ENCODE data around the gene GSTA4. TPM values are rescaled to one million over a fixed set of nuclear protein-coding genes. Genes with fewer than 3 reads are reported as not detected.
"Not testable (repeated sequence)": the region's sequence is repeated elsewhere in the genome, so short reads cannot be mapped to it uniquely, and the experiment has no call there.

Gene GSTA4
- polyA plus RNA-seq, 1 donor: 93.6 TPM

DNA sequence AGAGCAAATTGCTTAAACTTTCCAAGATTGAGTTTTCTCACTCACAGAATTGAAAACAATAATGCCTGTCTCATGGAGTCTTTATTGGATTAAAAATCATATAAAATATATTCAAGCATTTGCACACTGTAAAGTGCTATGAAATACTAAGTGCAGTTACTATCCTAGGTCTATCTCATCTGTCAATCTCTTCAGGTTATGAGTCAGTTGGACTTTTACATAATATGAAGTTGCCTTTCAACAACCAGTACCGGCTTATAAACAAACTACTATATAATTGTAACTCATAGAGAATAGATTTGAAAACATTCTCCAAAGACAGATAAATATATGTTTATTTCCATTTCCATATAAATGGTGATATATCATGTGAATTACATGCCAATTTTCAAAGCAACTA lies 20.4 kb upstream of the GSTA4 start:
- Histone ChIP-seq H3K36me3 (ENCODE audit: control insufficient read depth, insufficient read depth, low read length) (peaks cover 69% of the 10 kb centered on the region), H3K4me3 (ENCODE audit: low read length) (no peak overlapping the region), H3K4me1 (ENCODE audit: control insufficient read depth, insufficient read depth, low read length) (peaks cover 55% of the 10 kb centered on the region), H3K27ac (ENCODE audit: low read length) (peak overlapping the region; percentile 82), H3K27me3 (ENCODE audit: control insufficient read depth, insufficient read depth, low read length) (no peaks in the 10 kb centered on the region), H3K9me3 (ENCODE audit: control insufficient read depth, low read depth, low read length) (no peaks in the 10 kb centered on the region)
- 44% methylated on average over 1 of the region's 1 CpG for WGBS (ENCODE audit: insufficient coverage, low lambda C conversion rate)
- no peak for DNase-seq

DNA sequence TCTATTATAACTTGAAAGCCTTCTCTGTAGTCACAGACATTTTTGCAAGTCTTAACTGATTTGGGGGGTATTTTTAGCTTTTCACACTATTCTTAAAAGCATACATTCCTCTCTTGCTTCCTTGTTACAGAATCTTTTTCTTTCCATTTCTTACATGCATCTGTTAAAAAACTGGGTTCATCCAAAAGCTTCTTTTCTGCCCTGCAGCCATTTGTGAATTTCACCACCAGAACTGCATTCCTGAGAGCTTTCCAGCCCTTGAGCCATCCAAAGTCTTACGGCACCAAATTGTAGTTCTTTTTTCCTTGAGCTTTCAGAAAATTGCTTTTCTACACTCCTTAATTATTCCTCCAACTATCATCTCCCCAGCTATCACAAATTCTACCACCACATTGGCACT lies 19.7 kb upstream of the GSTA4 start:
- Histone ChIP-seq H3K9me3 (ENCODE audit: control insufficient read depth, low read depth, low read length) (no peaks in the 10 kb centered on the region), H3K4me3 (ENCODE audit: low read length) (no peak overlapping the region), H3K27ac (ENCODE audit: low read length) (peak overlapping the region; percentile 82), H3K36me3 (ENCODE audit: control insufficient read depth, insufficient read depth, low read length) (peaks cover 76% of the 10 kb centered on the region), H3K27me3 (ENCODE audit: control insufficient read depth, insufficient read depth, low read length) (no peaks in the 10 kb centered on the region), H3K4me1 (ENCODE audit: control insufficient read depth, insufficient read depth, low read length) (peaks cover 56% of the 10 kb centered on the region)
- WGBS (ENCODE audit: insufficient coverage, low lambda C conversion rate): 100% methylated on average over 1 of the region's 1 CpG
- no peak for DNase-seq

DNA sequence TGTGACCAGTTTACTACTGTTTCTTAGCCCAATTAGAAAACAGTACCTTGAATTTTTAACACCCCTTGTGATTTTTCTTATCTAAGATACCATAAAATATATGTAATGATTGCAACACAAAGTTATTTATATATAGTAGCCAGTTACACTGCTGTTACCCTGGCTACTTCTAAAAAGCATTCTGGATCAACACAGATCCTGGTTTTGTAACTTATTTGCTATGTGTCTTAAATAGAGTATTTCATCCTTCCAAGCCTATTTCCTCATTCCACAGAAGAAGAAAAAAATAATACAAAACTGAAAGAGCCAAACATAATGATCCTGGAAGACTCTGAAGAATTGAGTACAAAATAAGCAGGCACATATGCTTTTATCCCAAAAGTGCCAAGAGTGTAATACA lies 19.0 kb upstream of the GSTA4 start:
- H3K36me3 ChIP-seq (ENCODE audit: control insufficient read depth, insufficient read depth, low read length): peaks cover 74% of the 10 kb centered on the region
- peak; percentile 68 to 88 for DNase-seq
- no peaks in the 10 kb centered on the region for H3K9me3 ChIP-seq (ENCODE audit: control insufficient read depth, low read depth, low read length)
- H3K4me1 ChIP-seq (ENCODE audit: control insufficient read depth, insufficient read depth, low read length): peaks cover 59% of the 10 kb centered on the region
- no peak overlapping the region for H3K4me3 ChIP-seq (ENCODE audit: low read length)
- H3K27me3 ChIP-seq (ENCODE audit: control insufficient read depth, insufficient read depth, low read length): no peaks in the 10 kb centered on the region
- peak overlapping the region; percentile 82 for H3K27ac ChIP-seq (ENCODE audit: low read length)

DNA sequence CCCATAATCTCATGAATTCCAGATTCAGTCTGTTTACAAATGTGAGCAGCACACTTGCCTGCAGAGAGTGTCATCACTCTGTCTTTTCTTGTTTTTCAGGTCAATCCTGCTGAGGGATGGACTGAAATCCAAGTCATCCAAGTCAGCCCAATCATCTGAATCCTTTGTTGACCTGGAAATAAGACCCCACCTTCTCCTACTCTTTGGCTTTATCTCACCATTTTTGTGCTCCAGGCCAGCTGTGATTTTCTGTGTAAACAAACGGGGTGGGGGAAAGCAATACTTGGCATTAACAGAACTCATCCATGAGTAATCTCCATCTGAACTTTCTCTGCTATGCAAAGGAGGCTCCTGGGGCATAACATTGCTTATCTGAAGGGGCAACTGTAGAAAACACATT lies 16.9 kb upstream of the GSTA4 start:
- no peak overlapping the region for H3K4me3 ChIP-seq (ENCODE audit: low read length)
- H3K4me1 ChIP-seq (ENCODE audit: control insufficient read depth, insufficient read depth, low read length): peaks cover 63% of the 10 kb centered on the region
- peaks cover 72% of the 10 kb centered on the region for H3K36me3 ChIP-seq (ENCODE audit: control insufficient read depth, insufficient read depth, low read length)
- peak overlapping the region; percentile 80 for H3K27ac ChIP-seq (ENCODE audit: low read length)
- no peak for DNase-seq
- no peaks in the 10 kb centered on the region for H3K27me3 ChIP-seq (ENCODE audit: control insufficient read depth, insufficient read depth, low read length)
- no peaks in the 10 kb centered on the region for H3K9me3 ChIP-seq (ENCODE audit: control insufficient read depth, low read depth, low read length)
- WGBS (ENCODE audit: insufficient coverage, low lambda C conversion rate): no CpG with 5 or more reads among the region's 1 CpG

DNA sequence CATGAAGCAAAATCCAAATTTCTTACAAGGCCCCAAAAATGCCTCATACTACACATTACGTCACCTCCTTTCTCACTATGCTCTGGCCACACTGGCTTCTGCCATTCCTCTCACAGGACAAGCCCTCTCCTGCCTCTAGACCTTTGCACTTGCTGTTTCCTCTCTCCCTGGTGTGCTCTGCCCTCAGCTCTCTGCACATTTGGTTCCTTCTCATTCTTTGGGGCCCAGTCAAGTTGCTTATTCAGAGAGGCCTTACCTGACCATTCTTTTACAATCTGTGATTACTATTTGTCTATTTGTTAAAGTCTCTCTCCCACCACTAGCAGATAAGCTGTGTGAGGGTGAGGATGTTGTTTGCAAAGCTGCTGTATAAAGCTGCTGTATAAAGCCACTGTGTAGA lies 15.4 kb upstream of the GSTA4 start:
- 50% methylated on average over 1 of the region's 1 CpG for WGBS (ENCODE audit: insufficient coverage, low lambda C conversion rate)

DNA sequence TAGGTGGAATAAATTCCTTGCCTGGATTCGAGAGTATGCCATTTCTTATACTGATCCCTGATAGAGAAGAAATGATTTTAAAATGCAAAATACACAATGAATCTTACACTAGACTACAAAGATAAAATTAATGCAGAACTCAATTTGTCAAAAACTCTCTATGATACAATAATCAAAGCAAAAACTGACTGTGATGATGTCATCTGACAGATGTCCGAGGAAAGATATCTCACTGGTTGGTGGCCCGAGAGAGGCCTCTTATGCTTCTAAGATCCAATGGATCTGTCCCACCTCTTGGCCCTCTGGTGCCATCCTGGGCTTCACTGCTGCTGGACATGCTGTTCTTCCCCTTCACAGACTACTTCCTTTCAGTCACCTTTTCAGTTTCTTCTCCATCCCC lies 14.4 kb upstream of the GSTA4 start:
- Histone ChIP-seq H3K9me3 (ENCODE audit: control insufficient read depth, low read depth, low read length) (no peaks in the 10 kb centered on the region), H3K4me3 (ENCODE audit: low read length) (no peak overlapping the region), H3K27me3 (ENCODE audit: control insufficient read depth, insufficient read depth, low read length) (no peaks in the 10 kb centered on the region), H3K4me1 (ENCODE audit: control insufficient read depth, insufficient read depth, low read length) (peaks cover 48% of the 10 kb centered on the region), H3K27ac (ENCODE audit: low read length) (peak overlapping the region; percentile 80), H3K36me3 (ENCODE audit: control insufficient read depth, insufficient read depth, low read length) (peaks cover 76% of the 10 kb centered on the region)
- no CpG with 5 or more reads among the region's 3 CpGs for WGBS (ENCODE audit: insufficient coverage, low lambda C conversion rate)
- DNase-seq: no peak

More for the DNA sequence above, 15.4 kb upstream of the GSTA4 start:
- peaks cover 58% of the 10 kb centered on the region for H3K4me1 ChIP-seq (ENCODE audit: control insufficient read depth, insufficient read depth, low read length)
- peaks cover 75% of the 10 kb centered on the region for H3K36me3 ChIP-seq (ENCODE audit: control insufficient read depth, insufficient read depth, low read length)
- no peaks in the 10 kb centered on the region for H3K9me3 ChIP-seq (ENCODE audit: control insufficient read depth, low read depth, low read length)
- no peaks in the 10 kb centered on the region for H3K27me3 ChIP-seq (ENCODE audit: control insufficient read depth, insufficient read depth, low read length)
- H3K27ac ChIP-seq (ENCODE audit: low read length): peak overlapping the region; percentile 80
- DNase-seq: peak; percentile 63 to 84
- no peak overlapping the region for H3K4me3 ChIP-seq (ENCODE audit: low read length)

DNA sequence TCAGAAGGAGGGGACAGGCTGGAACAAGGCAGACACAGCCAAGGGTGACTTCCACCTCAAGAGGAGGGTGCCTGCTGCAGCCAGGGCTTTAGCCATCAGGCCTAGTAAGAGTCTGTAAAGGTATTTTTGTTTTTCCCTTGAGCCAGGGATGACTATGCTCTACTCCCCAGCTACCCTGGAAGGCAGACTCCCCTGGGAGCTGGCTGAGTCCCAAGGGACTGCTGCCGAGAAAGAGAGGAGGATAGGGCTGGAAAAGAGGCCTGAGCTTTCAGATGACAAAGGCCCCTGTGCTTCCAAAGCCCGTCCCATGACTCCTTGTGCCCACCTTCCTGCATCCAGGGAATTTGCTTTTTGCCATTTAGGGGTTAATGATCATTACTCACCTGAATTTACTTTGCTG lies 14.0 kb upstream of the GSTA4 start:
- no peak overlapping the region for H3K27ac ChIP-seq (ENCODE audit: low read length)
- WGBS (ENCODE audit: insufficient coverage, low lambda C conversion rate): no CpG with 5 or more reads among the region's 2 CpGs
- no peaks in the 10 kb centered on the region for H3K9me3 ChIP-seq (ENCODE audit: control insufficient read depth, low read depth, low read length)
- DNase-seq: no peak
- no peaks in the 10 kb centered on the region for H3K27me3 ChIP-seq (ENCODE audit: control insufficient read depth, insufficient read depth, low read length)
- peaks cover 44% of the 10 kb centered on the region for H3K4me1 ChIP-seq (ENCODE audit: control insufficient read depth, insufficient read depth, low read length)
- H3K36me3 ChIP-seq (ENCODE audit: control insufficient read depth, insufficient read depth, low read length): peaks cover 78% of the 10 kb centered on the region
- H3K4me3 ChIP-seq (ENCODE audit: low read length): no peak overlapping the region

DNA sequence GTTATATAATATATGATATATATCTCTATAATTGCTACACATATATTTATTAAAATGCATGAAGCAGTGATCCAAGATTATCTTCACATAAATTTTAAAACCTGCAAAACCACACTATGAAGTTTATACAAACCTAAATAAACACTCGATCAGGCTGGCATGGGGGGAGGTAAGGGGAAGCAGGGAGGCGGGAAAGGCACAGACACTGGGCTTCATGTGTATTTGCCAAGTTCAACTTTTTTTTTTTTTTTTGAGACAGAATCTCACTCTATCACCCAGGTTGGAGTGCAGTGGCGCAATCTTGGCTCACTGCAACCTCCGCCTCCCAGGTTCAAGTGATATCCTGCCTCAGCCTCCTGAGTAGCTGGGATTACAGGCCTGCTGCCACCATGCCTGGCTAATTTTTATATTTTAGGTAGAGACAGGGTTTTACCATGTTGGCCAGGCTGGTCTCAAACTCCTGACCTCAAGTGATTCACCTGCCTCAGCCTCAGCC lies 13.2 kb upstream of the GSTA4 start:
- not testable (repeated sequence) for H3K4me3 ChIP-seq (ENCODE audit: low read length); H3K27ac ChIP-seq (ENCODE audit: low read length); H3K27me3 ChIP-seq (ENCODE audit: control insufficient read depth, insufficient read depth, low read length); DNase-seq; H3K9me3 ChIP-seq (ENCODE audit: control insufficient read depth, low read depth, low read length)
- no CpG with 5 or more reads among the region's 4 CpGs for WGBS (ENCODE audit: insufficient coverage, low lambda C conversion rate)
- Histone ChIP-seq H3K36me3 (ENCODE audit: control insufficient read depth, insufficient read depth, low read length) (peaks cover 80% of the 10 kb centered on the region), H3K4me1 (ENCODE audit: control insufficient read depth, insufficient read depth, low read length) (peaks cover 39% of the 10 kb centered on the region)

DNA sequence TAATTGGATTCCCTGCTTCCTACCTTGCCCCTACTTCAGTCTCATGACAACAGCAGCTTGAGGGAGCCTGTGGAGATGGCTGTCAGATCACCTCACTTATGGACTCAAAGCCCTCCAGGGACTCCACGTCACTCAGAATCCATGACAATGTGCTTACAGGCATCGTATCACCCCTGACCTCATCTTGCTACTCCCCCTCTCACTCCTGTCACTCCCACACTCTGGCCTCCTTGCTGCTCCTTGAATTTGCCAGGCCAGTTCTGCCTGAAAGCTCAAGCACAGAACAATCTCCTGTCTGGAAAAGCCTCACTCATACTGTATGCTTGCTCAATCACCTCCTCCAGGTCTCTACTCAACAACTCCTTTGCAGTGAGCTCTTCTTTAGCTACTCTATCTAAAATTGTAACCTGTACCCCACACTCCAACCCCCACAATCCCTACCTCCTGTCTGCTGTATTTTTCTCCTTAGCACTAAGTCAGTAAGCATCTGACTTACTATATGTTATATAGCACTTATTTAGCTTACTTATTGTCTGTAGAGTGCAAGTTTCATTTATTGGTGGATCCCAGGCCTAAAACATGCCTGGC lies 10.7 kb upstream of the GSTA4 start:
- H3K4me3 ChIP-seq (ENCODE audit: low read length): no peak overlapping the region

DNA sequence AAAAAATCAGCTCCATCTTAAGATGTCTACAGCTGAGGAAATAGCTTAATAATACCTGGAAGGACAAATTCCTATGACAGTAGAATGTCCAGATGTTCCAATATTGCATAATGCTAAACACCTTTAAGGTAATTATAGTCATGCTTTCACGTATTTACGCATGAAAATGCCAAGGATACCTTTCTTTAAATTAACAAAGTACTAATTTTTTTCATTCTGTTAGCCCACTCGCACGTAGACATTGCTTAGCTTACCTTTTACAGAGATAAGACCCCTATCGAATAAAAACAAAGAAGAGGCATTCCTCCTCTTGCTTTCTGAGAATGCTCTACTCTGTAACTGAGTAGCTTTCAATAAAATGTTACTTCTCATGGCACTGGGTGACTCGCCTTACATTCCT lies 4.4 kb upstream of the GSTA4 start:
- no peak for DNase-seq
- H3K36me3 ChIP-seq (ENCODE audit: control insufficient read depth, insufficient read depth, low read length): peaks cover 20% of the 10 kb centered on the region
- peaks cover 2% of the 10 kb centered on the region for H3K9me3 ChIP-seq (ENCODE audit: control insufficient read depth, low read depth, low read length)
- H3K27me3 ChIP-seq (ENCODE audit: control insufficient read depth, insufficient read depth, low read length): no peaks in the 10 kb centered on the region
- WGBS (ENCODE audit: insufficient coverage, low lambda C conversion rate): 80% methylated on average over 2 of the region's 6 CpGs
- H3K27ac ChIP-seq (ENCODE audit: low read length): no peak overlapping the region
- no peaks in the 10 kb centered on the region for H3K4me1 ChIP-seq (ENCODE audit: control insufficient read depth, insufficient read depth, low read length)
- H3K4me3 ChIP-seq (ENCODE audit: low read length): no peak overlapping the region

More for the DNA sequence above, 10.7 kb upstream of the GSTA4 start:
- no peaks in the 10 kb centered on the region for H3K27me3 ChIP-seq (ENCODE audit: control insufficient read depth, insufficient read depth, low read length)
- WGBS (ENCODE audit: insufficient coverage, low lambda C conversion rate): no CpG with 5 or more reads among the region's 2 CpGs
- DNase-seq: no peak
- H3K9me3 ChIP-seq (ENCODE audit: control insufficient read depth, low read depth, low read length): no peaks in the 10 kb centered on the region
- peaks cover 72% of the 10 kb centered on the region for H3K36me3 ChIP-seq (ENCODE audit: control insufficient read depth, insufficient read depth, low read length)
- peaks cover 17% of the 10 kb centered on the region for H3K4me1 ChIP-seq (ENCODE audit: control insufficient read depth, insufficient read depth, low read length)
- H3K27ac ChIP-seq (ENCODE audit: low read length): no peak overlapping the region

DNA sequence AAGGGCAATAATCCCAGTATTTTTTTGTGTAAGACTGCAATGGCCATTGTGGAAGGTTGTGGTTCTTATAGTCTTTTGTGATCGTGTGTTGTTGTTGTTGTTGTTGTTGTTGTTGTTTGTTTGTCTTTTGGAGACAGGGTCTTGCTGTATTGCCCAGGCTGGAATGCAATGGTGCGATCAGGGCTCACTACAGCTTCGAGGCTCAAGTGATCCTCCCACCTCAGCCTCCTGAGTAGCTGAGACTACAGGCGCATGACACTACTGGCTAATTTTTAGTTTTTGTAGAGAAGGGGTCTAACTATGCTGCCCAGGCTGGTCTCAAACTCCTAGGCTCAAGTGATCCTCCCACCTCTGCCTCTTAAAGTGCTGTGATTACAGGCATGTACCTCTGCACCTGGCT lies 3.5 kb upstream of the GSTA4 start:
- peaks cover 2% of the 10 kb centered on the region for H3K9me3 ChIP-seq (ENCODE audit: control insufficient read depth, low read depth, low read length)

More for the DNA sequence above, 3.5 kb upstream of the GSTA4 start:
- Histone ChIP-seq H3K27ac (ENCODE audit: low read length) (no peak overlapping the region), H3K4me1 (ENCODE audit: control insufficient read depth, insufficient read depth, low read length) (no peaks in the 10 kb centered on the region), H3K27me3 (ENCODE audit: control insufficient read depth, insufficient read depth, low read length) (no peaks in the 10 kb centered on the region), H3K36me3 (ENCODE audit: control insufficient read depth, insufficient read depth, low read length) (peaks cover 13% of the 10 kb centered on the region), H3K4me3 (ENCODE audit: low read length) (no peak overlapping the region)
- DNase-seq: no peak
- no CpG with 5 or more reads among the region's 4 CpGs for WGBS (ENCODE audit: insufficient coverage, low lambda C conversion rate)
